ENCODE measurements around the gene CDKN2C. TPM values are rescaled to one million over a fixed set of nuclear protein-coding genes. Genes with fewer than 3 reads are reported as not detected.

The CDKN2C gene
- total RNA-seq, 4 donors from 2014 or later, result 37.1 to 75.2 (median 51.2) TPM

DNA sequence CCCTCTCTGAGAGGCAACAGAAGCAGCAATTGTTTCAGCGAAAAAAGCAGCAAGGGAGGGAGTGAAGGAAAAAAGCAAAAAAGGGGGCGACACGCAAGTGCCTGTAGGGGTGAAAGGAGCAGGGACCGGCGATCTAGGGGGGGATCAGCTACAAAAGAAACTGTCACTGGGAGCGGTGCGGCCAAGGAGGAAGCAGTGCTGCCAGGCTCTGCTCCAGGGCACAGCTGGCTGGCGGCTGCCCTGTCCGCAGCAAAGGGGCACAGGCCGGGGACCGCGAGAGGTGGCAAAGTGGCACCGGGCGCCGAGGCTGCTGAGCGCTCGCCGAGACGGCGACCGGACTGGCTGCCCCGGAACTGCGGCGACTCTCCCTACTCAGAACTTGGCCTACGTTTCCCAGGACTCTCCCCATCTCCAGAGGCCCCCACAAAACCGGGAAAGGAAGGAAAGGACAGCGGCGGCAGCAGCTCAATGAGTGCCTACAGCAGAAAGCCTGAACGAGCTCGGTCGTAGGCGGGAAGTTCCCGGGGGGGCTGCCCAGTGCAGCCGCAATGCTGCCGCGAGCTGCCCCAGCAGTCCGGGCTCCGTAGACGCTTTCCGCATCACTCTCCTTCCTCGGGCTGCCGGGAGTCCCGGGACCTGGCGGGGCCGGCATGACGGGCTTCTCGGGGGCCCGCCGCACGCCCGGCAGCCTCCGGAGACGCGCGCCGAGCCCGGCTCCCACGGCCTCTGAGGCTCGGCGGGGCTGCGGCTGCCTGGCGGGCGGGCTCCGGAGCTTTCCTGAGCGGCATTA, 1.0 kb upstream of the CDKN2C start:
- TF ChIP-seq, protein P1, sequence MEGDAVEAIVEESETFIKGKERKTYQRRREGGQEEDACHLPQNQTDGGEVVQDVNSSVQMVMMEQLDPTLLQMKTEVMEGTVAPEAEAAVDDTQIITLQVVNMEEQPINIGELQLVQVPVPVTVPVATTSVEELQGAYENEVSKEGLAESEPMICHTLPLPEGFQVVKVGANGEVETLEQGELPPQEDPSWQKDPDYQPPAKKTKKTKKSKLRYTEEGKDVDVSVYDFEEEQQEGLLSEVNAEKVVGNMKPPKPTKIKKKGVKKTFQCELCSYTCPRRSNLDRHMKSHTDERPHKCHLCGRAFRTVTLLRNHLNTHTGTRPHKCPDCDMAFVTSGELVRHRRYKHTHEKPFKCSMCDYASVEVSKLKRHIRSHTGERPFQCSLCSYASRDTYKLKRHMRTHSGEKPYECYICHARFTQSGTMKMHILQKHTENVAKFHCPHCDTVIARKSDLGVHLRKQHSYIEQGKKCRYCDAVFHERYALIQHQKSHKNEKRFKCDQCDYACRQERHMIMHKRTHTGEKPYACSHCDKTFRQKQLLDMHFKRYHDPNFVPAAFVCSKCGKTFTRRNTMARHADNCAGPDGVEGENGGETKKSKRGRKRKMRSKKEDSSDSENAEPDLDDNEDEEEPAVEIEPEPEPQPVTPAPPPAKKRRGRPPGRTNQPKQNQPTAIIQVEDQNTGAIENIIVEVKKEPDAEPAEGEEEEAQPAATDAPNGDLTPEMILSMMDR (IDR thresholded peaks at IDR 0.05; ENCODE audit: low read depth), result no peak

DNA sequence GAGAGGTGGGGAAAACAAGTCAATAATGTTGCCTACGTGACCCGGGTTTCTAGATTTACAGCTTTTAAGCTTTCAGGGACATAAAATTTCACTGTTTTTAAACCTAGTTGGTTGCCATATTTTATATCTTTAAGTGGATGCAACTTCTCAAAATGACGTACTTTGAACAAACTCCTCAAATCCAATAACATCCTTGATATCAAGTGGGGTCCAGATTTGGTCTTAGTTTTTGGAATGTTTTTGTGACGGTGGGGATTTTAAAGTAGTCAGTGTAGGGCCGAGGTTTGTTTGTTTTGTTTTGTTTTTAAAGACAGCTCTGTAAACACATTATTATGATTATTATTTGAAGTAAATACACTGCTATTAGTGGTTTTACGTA, 453 bp downstream of the CDKN2C start:
- TF ChIP-seq, protein P1 (IDR thresholded peaks at IDR 0.05; ENCODE audit: low read depth), result no peak

DNA sequence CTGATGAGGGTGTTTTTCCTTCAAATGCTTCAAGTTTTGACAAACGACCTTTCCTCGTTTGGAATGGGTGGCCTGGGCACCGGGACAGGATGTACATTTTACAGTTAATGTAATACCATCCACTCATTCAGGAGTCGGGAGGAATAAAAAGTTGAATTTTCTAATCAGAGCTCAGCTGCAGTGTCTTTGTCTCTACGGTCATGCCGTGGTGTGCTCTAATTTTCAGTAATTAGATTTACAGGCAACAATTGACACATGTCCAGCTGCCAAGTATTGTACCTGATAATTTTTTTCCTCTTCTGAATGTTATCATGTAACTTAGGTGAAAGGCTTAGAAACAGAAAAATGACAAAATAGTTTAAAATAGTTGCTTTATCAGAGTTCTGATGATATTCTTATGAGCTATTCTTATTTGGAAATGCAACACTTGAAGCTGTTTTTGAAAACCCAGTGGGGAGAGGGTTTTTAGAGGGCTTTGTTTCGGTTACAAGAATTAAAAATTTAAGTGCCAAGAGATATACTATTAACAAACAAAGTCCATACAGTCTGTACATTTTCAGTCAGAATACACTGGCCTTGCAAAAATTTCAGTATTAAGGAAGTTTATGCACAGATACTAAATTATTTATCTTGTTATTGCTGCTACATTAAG, 1.0 kb downstream of the CDKN2C start:
- TF ChIP-seq, protein P1 (IDR thresholded peaks at IDR 0.05; ENCODE audit: low read depth), result no peak

DNA sequence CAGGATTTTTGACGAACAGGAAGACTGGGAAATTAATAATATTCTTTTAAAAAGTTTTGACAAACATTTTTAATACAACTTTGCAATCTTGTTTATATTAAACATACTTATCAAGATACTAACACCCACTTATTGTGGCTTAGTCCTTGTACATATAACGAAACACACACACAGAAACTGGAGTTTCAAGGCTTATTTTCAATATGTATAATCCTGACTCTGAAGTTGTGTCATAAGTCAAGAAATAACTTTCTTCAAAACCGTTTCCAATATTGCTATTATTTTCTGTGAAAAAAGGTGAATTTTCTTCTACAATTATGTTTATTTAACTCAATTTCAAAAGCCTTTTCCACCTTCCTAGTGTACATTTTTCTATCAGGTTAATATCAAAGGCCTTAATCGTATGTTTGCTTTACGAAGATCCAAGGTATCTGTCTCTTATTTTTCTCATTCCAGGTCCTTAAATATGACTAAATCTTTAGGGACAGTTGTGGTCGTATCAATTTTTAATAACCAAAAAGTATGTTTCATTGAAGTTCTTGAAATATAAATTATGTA, 1.8 kb downstream of the CDKN2C start:
- TF ChIP-seq, protein P1 (IDR thresholded peaks at IDR 0.05; ENCODE audit: low read depth), result no peak

DNA sequence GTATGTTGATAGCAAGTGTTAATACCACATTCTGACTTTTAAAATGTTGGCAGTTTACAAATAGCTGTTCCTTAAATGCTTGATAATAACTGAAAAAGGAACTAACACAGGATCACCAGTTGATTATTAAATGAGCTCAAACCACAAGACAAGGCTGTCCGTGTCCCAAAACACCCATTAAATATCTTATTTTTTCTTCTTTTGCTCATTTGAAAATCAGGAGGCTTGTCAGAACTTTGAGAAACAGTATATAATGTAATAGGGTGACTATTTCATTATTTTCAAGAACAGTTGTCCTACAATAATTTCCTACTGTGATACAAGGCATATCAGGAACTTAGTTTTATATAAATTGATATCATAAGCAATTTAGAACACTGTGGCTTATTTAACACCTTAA, 2.7 kb downstream of the CDKN2C start:
- TF ChIP-seq, protein P1 (IDR thresholded peaks at IDR 0.05; ENCODE audit: low read depth), result no peak

DNA sequence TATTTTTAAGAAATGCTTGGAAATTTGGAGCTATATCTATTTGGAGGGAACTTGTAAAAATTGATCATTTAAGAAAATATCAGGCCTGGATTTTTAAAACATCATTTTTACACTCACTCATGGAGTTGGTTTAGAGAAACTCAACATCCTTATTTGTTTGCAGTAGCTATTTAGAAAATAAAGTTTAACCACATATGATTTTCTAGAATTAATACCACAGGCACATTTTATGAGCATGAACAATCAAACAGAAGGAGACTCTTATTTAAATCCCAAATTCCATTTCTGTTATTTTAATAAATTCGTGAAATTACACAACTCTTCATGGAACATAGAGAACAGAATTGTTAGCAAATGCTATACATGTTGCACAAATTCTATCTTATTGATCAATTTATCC, 3.2 kb downstream of the CDKN2C start:
- TF ChIP-seq, protein P1 (IDR thresholded peaks at IDR 0.05; ENCODE audit: low read depth), result no peak

DNA sequence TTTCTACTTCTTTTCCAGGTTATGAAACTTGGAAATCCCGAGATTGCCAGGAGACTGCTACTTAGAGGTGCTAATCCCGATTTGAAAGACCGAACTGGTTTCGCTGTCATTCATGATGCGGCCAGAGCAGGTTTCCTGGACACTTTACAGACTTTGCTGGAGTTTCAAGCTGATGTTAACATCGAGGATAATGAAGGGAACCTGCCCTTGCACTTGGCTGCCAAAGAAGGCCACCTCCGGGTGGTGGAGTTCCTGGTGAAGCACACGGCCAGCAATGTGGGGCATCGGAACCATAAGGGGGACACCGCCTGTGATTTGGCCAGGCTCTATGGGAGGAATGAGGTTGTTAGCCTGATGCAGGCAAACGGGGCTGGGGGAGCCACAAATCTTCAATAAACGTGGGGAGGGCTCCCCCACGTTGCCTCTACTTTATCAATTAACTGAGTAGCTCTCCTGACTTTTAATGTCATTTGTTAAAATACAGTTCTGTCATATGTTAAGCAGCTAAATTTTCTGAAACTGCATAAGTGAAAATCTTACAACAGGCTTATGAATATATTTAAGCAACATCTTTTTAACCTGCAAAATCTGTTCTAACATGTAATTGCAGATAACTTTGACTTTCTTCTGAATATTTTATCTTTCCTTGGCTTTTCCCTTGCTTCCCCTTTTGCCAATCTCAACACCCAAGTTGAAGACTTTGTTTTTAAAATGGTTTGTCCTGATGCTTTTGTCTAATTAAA, 4.0 kb downstream of the CDKN2C start:
- TF ChIP-seq, protein P1 (IDR thresholded peaks at IDR 0.05; ENCODE audit: low read depth), result no peak

All from subcutaneous adipose tissue (tissue), 4 donors.